Bone marrow (tissue), 2 donors: ENCODE data around the gene GATA1.

ENCODE experiments used
- DNase-seq, 2 donors: peaks; one replicate each; lab custom pipeline; 2025; lab: John Stamatoyannopoulos, UW

GATA1 gene

GRCh38 chrX:48785186-48785539 lies 1.2 kb upstream of the GATA1 start:
- no peak for DNase-seq

DNA sequence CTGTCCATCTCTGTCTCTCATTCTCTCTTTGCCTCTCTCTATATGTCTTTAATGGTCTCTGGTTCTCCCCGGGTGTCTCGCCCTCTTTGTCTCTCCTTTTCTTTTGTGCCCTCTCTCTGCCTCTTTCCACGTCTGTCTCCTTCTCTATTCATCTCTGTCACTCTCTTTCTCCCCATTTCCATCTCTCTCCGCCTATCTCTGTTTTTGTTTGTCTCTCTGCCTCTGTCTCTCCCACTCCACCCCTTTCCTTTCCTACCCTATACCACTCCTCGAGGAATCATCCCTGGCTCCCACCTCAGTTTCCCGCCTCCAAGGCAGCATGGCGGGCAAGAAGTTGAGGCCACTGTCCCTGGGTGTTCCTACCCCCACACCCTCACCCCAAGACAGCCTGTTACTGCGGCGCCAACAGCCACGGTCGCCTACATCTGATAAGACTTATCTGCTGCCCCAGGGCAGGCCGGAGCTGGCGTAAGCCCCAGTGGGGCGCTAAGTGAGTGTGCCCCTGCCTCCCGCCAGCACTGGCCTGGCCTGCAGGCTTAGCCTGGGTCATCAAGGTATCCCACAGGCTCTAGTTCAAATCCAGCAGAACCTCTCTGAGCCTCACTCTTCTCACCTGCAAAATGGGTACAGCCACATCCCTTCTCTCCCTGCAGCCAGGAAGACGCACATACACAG lies 713 bp upstream of the GATA1 start:
- DNase-seq = no peak

GRCh38 chrX:48786825-48787504 lies 575 bp downstream of the GATA1 start:
- no peak for DNase-seq

DNA sequence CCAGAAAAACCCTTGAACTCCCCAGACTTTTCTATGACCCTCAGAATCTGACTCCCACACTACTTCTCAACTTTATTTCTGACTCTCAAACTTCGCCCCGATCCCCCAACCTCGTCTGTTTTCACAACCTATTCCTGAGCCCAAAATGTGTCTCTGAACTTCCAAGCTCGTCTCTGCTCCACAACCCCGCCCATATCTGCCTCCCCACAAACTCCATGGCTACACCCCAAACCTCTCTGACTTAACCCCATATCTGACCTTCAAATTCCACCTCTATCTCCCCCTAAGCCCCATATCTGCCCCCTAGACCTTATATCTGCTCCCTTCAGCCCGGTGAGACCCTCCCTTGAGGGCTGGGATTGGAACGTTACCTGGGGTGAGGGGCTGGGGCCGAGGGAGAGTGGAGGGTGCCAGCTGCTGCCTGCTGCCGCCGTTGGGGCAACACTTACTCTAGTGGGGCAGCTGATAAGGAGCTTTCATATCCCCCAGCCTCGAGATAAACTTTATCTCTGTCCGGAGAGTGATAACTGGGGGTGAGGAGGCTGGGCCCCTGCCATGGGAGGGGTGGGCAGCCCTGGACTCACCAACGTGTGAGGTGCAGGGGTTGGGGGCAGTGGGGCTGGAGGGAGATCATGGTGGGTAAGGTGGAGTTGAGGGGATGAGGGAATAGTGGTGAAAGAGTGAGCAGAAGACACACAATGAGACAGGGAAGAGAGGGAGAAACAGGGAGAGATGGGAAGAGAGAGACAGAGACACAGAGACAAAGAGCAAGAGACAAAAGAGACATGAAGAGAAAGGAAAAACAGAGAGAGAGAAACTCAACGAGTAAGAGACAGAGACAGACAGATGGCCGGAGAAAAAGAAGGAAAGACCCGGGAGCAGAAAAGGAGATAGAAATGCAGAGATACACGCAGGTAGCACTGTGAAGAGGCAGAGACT lies 1.4 kb downstream of the GATA1 start:
- DNase-seq = no peak

GRCh38 chrX:48789366-48790220 lies 3.2 kb downstream of the GATA1 start:
- DNase-seq = no peak

DNA sequence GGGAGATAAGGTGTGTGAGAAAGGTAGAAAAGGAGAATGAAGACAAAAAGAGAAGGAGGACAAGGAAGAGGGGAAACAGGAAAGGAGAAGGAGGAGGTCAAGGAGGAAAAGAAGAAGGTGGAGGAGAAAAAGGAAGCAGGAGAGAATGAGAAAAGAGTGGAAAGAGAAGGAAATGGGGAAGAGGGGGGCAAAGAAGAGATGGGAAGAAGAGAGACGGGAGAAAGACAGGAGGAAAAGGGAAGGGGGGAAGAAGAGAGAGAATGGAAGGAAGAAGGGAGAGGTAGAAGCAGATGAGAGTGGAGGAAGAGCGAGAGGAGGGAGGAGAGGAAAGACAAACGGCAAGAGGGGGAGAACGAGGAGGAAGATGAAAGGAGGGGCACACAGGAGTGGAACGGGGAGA lies 4.1 kb downstream of the GATA1 start:
- no peak for DNase-seq

GRCh38 chrX:48791063-48791820 lies 4.9 kb downstream of the GATA1 start:
- no peak for DNase-seq

- no peak for DNase-seq
These were observed 5.8 kb downstream of the GATA1 start for GRCh38 chrX:48792219-48792618.

GRCh38 chrX:48793935-48794334 lies 7.5 kb downstream of the GATA1 start:
- DNase-seq = no peak

DNA sequence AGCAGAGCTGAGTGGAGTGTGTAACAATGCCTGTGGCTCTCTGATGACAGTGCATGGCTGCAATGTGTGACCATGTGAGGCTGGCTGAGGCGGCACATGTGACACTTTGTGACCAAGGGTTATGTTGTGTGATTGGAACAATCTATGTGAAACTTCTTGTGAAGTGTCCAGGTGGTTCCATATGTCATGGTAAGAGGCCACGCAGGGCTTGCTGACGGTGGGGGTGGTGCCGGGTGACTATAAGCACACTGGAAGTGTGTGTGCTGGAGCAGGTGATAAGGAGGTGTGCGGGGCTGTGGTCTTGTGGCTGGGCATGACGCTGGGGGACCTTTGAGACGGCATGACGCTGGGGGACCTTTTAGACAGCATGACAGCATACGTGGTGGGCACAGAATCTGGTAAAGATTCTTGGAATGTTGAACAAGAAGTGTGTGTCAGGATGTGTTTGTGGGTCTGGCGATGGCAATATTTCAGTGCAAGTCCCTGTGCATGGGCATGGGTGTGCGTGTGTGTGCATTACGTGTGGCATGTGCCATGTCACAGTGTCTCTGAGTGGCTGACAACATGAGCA lies 8.0 kb downstream of the GATA1 start:
- no peak for DNase-seq

- no peak for DNase-seq
These were observed 8.6 kb downstream of the GATA1 start for GRCh38 chrX:48794911-48795515.

DNA sequence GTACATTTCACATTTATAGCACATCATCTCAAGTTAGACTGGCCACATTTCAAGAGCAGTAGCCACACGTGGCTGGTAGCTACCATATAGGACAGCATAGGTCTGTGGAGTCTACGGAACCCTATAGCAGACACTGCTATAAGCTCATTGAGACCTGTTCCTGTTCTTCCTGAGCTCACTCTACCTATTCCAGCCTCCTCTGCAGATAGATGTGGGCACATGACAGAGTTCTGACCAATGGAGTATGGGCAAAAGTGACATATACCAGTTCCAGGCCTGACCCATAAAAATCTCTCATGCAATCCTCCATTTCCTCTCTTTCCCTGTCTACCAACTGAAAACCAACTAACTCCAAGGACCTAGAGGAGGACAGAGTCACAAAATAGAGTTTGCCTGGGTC lies 11.9 kb downstream of the GATA1 start:
- DNase-seq = no peak

DNA sequence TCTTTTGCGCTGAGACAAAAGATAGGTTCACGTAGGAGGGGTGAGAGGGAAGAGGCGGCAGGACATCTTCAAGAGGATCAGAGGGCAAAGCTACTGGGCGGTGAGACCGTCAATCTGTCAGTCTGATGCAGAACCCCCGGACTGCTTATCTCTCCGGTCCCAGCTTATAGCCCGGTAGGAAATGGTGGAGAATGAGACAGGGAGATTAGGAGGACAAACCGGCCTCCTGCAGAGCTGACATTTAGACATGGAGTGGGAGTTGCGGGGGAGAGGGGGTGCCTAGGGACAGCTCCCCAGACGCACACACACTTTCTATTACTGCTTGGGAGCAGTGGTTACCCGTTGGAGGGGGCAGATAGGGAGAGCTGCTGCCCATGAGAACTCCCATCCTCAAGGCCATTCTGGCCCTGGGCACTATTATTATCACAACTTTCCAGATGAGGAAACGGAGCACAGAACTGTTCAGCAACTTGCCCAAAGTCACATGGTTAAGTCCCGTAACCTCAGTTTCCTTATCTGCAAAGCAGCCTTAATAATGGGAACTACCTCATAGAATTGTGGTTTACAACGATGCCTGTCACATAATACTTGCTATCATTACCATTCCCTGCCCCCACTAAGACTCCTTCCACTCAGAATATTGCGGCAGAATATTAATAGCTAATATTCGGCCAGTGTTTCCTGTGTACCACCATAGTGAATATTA lies 14.3 kb downstream of the GATA1 start:
- peak in 1 of 2 donors; percentile 47 for DNase-seq

GRCh38 chrX:48801280-48802088 lies 15.1 kb downstream of the GATA1 start, which contains the start of gene HDAC6:
TSS of gene HDAC6 (plus strand) at chrX:48802067. CDS start at chrX:48802693, 626 bp downstream.
- DNase-seq = peak; percentile 79 to 97

DNA sequence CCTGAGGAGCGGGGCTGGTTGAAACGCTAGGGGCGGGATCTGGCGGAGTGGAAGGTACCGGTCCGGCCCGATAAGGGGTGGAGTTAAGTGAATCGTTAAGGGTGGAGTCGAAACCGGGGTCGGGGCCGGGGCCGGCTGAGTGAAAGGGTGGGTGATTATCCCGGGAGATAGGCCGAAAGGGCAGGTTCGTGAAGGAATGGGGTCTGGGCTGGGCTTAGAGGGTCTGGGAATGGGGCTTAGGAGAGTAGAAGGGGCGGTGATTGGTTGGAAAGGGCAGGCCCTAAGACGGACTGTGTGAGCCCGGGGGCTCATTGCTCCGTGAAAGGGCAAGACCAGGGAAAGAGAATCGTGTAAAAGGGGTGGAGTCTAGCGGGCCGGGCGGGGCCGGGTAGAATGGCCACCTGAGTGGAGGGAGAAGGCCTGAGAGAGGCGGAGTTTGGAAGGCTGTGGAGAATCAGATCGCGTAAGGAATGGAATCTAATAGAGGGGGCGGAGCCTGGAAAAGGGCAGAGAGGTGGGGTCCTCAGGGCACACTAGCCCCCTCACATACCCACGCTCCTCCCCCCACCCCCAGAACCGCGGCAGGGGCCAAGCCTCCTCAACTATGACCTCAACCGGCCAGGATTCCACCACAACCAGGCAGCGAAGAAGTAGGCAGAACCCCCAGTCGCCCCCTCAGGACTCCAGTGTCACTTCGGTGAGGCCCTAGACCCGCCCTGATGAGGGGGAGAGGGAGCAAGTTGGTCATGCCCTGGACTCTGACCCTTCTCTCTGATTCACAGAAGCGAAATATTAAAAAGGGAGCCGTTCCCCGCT lies 15.9 kb downstream of the GATA1 start:
- DNase-seq = peak; percentile 35 to 79

DNA sequence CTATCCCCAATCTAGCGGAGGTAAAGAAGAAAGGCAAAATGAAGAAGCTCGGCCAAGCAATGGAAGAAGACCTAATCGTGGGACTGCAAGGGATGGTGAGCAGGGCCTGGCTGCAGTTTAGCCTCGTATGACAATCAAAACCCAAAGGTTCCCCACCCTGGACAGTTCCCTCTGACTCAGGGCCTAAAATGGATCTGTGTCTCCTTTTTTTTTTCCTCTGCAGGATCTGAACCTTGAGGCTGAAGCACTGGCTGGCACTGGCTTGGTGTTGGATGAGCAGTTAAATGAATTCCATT lies 16.5 kb downstream of the GATA1 start:
- no peak for DNase-seq

DNA sequence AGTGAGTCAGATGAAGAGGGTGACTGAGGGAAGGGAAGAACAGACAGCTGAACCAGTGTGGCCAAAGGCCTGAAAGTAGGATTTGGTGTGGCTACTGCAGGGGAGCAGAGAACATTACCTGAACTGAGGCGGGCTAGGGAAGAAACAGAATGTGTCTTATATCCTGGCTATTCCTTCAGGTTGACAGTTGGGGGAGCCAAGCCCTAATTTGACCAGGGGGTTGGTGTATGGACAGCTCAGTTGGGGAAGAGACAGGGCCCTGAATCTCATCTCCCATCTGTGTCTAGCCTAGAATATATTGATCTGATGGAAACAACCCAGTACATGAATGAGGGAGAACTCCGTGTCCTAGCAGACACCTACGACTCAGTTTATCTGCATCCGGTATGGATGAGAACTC lies 19.7 kb downstream of the GATA1 start:
- DNase-seq = no peak

GRCh38 chrX:48813644-48814043 lies 27.3 kb downstream of the GATA1 start:
- DNase-seq = no peak
